K562 (cell line): ENCODE results near the gene PPIA. TPM values are rescaled to one million over a fixed set of nuclear protein-coding genes. Genes with fewer than 3 reads are reported as not detected.
"Not testable (repeated sequence)": the region's sequence is repeated elsewhere in the genome, so short reads cannot be mapped to it uniquely, and the experiment has no call there.

Experiments used
- ATAC-seq: fragments of 200-7000 bp; cut with Tn5 transposase; 3 replicates; pipeline ENCODE4 v1.9.1; 2020; ENCODE audit warnings: moderate library complexity
- BruUV-seq: library from RNA; stranded (reverse); fragments of 400-500 nt; replicated peaks from 2 replicates; lab custom pipeline; 2021; lab: Mats Ljungman, UMichigan
- CTCF ChIA-PET: fragments of 300-600 bp; formaldehyde crosslinking; extraction: SDS; loops from one replicate; lab custom pipeline; 2021; ENCODE audit warnings: low intra/inter-chr PET ratio; lab: Yijun Ruan, JAX
- POLR2A ChIA-PET: fragments of 300-600, 350-650 bp; sonication (Branson Sonifier 250); formaldehyde crosslinking; extraction: SDS; loops from one replicate; lab custom pipeline; 2021; ENCODE audit warnings: antibody characterized with exemption, inconsistent platforms; lab: Yijun Ruan, JAX
- DNase-seq, 4 experiments: peaks; one replicate each; pipeline versions ENCODE4 v3.0.0 to v3.0.0-alpha.2; 2011 to 2018; ENCODE audit warnings: low spot score in 3 of 4, mixed read lengths in 3 of 4; ENCODE audit errors: extremely low read depth in 1 of 4
- FAIRE-seq: peaks from 2 replicates; lab custom pipeline; 2011; peaks lifted over from hg19 to GRCh38; lab: Jason Lieb, UNC
- H2AFZ ChIP-seq: 2 replicates; pipeline ENCODE4 v1.6.0; 2011; ENCODE audit warnings: low read depth, low read length, control low read depth, inconsistent platforms
- H3K27ac ChIP-seq: fragments of 200-600 bp; 3 replicates; pipeline ENCODE4 v1.8.0; 2011; ENCODE audit warnings: low read depth, mild to moderate bottlenecking, control low read depth, inconsistent platforms, low read length, moderate library complexity, mixed read lengths; ENCODE audit errors: extremely low read depth
- H3K27me3 ChIP-seq, 2 experiments: fragments of 300-600 bp in 1 of 2; 2 replicates in 1 of 2; 3 replicates in 1 of 2; pipeline versions ENCODE4 v1.6.0 to v1.8.0; 2011; ENCODE audit warnings: inconsistent platforms in 2 of 2, low read length in 2 of 2, mild to moderate bottlenecking in 1 of 2, mixed read lengths in 1 of 2, moderate library complexity in 1 of 2; ENCODE audit not compliant: control insufficient read depth in 2 of 2, insufficient read depth in 2 of 2
- H3K36me3 ChIP-seq: fragments of 300-600 bp; 3 replicates; pipeline ENCODE4 v1.8.0; 2011; ENCODE audit warnings: mild to moderate bottlenecking, low read length, inconsistent platforms; ENCODE audit not compliant: control insufficient read depth, insufficient read depth
- H3K4me1 ChIP-seq, 2 experiments: fragments of 200-600 bp in 1 of 2; replicated peaks in 1 of 2; 2 replicates in 1 of 2; 3 replicates in 1 of 2; pipeline versions ENCODE4 v1.5.1 to v1.8.0; 2011; ENCODE audit warnings: inconsistent platforms in 2 of 2, low read length in 2 of 2, mild to moderate bottlenecking in 1 of 2, mixed read lengths in 1 of 2, moderate library complexity in 1 of 2; ENCODE audit not compliant: control insufficient read depth in 2 of 2, insufficient read depth in 2 of 2
- H3K4me2 ChIP-seq: 2 replicates; pipeline ENCODE4 v1.6.1; 2011; ENCODE audit warnings: low read length, control low read depth, inconsistent platforms, mixed read lengths; ENCODE audit not compliant: insufficient read depth
- H3K4me3 ChIP-seq: fragments of 200-600 bp; sonication (generic), shearing (Covaris generic); 2 replicates; pipeline ENCODE4 v1.5.1; 2016; ENCODE audit warnings: control low read depth, inconsistent platforms
- H3K79me2 ChIP-seq: fragments of 200-600 bp; 3 replicates; pipeline ENCODE4 v1.8.0; 2011; ENCODE audit warnings: low read length, inconsistent platforms; ENCODE audit not compliant: control insufficient read depth, insufficient read depth
- H3K9ac ChIP-seq, 2 experiments: 2 replicates each; pipeline versions ENCODE4 v1.6.0 to v1.6.1; 2011; ENCODE audit warnings: low read depth in 2 of 2, low read length in 2 of 2, control low read depth in 1 of 2, inconsistent platforms in 1 of 2, mild to moderate bottlenecking in 1 of 2, mixed read lengths in 1 of 2; ENCODE audit not compliant: insufficient read depth in 1 of 2
- H3K9me1 ChIP-seq: one replicate; pipeline ENCODE4 v1.6.0; 2011; ENCODE audit warnings: inconsistent platforms, mild to moderate bottlenecking, low read length, moderate library complexity; ENCODE audit not compliant: control insufficient read depth, insufficient read depth
- H3K9me3 ChIP-seq: replicated peaks from 2 replicates; pipeline ENCODE4 v1.5.1; 2011; ENCODE audit warnings: low read depth, low read length, inconsistent platforms; ENCODE audit not compliant: control insufficient read depth, insufficient read depth
- H4K20me1 ChIP-seq: replicated peaks from 2 replicates; pipeline ENCODE4 v1.6.1; 2011; ENCODE audit warnings: low read length, inconsistent platforms, mixed read lengths; ENCODE audit not compliant: control insufficient read depth, insufficient read depth
- HBP1 ChIP-seq: fragments of 450-650 bp; formaldehyde crosslinking; IDR thresholded peaks from 2 replicates; pipeline ENCODE4 v1.4.0; 2022; ENCODE audit warnings: missing genetic modification characterization
- ILF3 ChIP-seq: fragments of 450-650 bp; IDR thresholded peaks from 2 replicates; pipeline ENCODE4 v1.6.1; 2018; ENCODE audit warnings: antibody characterized with exemption, mild to moderate bottlenecking, moderate library complexity, borderline replicate concordance
- POLR2A ChIP-seq: fragments of 450-650 bp; conservative IDR thresholded peaks from 2 replicates; pipeline ENCODE4 v1.6.1; 2016
- POLR2AphosphoS2 ChIP-seq: IDR thresholded peaks from 2 replicates; pipeline ENCODE4 v1.6.1; 2012; ENCODE audit warnings: low read length, improper control_type of control experiment
- POLR2G ChIP-seq: fragments of 200-400 bp; formaldehyde crosslinking; IDR thresholded peaks from 2 replicates; pipeline ENCODE4 v1.6.1; 2017; ENCODE audit warnings: low read depth, mild to moderate bottlenecking, antibody characterized with exemption, low read length, moderate library complexity
- SUPT5H ChIP-seq: fragments of 450-650 bp; IDR thresholded peaks from 2 replicates; pipeline ENCODE4 v1.6.1; 2016
- ZBTB26 ChIP-seq: fragments of 450-650 bp; formaldehyde crosslinking; IDR thresholded peaks from 2 replicates; pipeline ENCODE4 v1.4.0; 2022; ENCODE audit warnings: missing genetic modification characterization
- ZNF121 ChIP-seq: sonication (generic); formaldehyde crosslinking; conservative IDR thresholded peaks from 2 replicates; pipeline ENCODE4 v1.8.0; 2022; ENCODE audit warnings: missing genetic modification reagents
- WGBS: fragments of 100-300 bp; shearing (Covaris generic); methylation state at CpG from one replicate; pipeline ENCODE4 v1.1.6; 2016; ENCODE audit warnings: low coverage, mixed read lengths; ENCODE audit not compliant: insufficient coverage; ENCODE audit errors: missing lambda C conversion rate; 5-methylcytosine and 5-hydroxymethylcytosine counted together
- in situ Hi-C: fragments of 300-500 bp; cut with MboI; formaldehyde crosslinking; loops from 4 replicates; pipeline ENCODE4 v1.15.0; 2018; ENCODE audit warnings: inconsistent platforms, mixed read lengths
- intact Hi-C: fragments of 100-400 bp; cut with micrococcal nuclease; formaldehyde crosslinking; loops from 2 replicates; pipeline ENCODE4 v1.14.2; 2022
- polyA plus RNA-seq, 8 experiments: library from polyadenylated mRNA; depleted of rRNA in 4 of 8; stranded (reverse) in 5 of 8; unstranded in 3 of 8; fragments of >200 nt; fragmentation: Nextera tagmentation in 2 of 8; fragmentation: Illumina TruSeq in 1 of 8; extraction: Ambion mirVana in 2 of 8; extraction: Trizol in 1 of 8; gene quantifications; 2 replicates each; pipeline versions ENCODE4 v1.2.1 to v1.2.3, GENCODE V29; 2011 to 2014; ENCODE audit warnings: inconsistent platforms in 1 of 8, missing spikeins in 1 of 8
- total RNA-seq, 7 experiments: library from RNA; depleted of rRNA in 6 of 7; stranded (reverse); fragments of >200 nt in 6 of 7; fragmentation: Illumina TruSeq in 2 of 7; extraction: Trizol in 2 of 7; gene quantifications; 2 replicates each; pipeline versions ENCODE4 v1.2.1 to v1.2.3, GENCODE V29; 2011 to 2021; ENCODE audit warnings: low replicate concordance in 1 of 7

The PPIA gene
- total and polyA plus RNA-seq, 9 of the 15 experiments (the other 6 are each of a cell fraction or from before 2014, with no cell fraction given) = 2,583 to 7,504 (median 3,973) TPM

- Histone ChIP-seq H4K20me1 (peaks cover 15% of the 10 kb centered on the region), H3K79me2 (peaks cover 19% of the 10 kb centered on the region), H3K36me3 (peaks cover 46% of the 10 kb centered on the region)
- BruUV-seq, H3K4me1 ChIP-seq, FAIRE-seq, DNase-seq, H3K4me2 ChIP-seq, H3K27me3 ChIP-seq, in situ Hi-C loops, H3K9me3 ChIP-seq, H3K9ac ChIP-seq, H3K9me1 ChIP-seq, H3K4me3 ChIP-seq, H2AFZ ChIP-seq, H3K27ac ChIP-seq, intact Hi-C loops, CTCF ChIA-PET: not testable (repeated sequence)
- peak; percentile 33 for ATAC-seq
- peak; percentile 54 for TF ChIP-seq ZNF121
- TF ChIP-seq SUPT5H = peak; percentile 77
- TF ChIP-seq HBP1 (CRISPR knock-in tag) = 0 out of 2 replicates have a peak, but pooled peaks have one; percentile 43
- TF ChIP-seq POLR2AphosphoS2 = peak; percentile 73; the same call in 1 of the 2 replicates
- peak; percentile 71; the same call in 1 of the 2 replicates for TF ChIP-seq ILF3
- TF ChIP-seq POLR2A = peak; percentile 76
- TF ChIP-seq ZBTB26 = 0 out of 2 replicates have a peak, but pooled peaks have one; percentile 16
- TF ChIP-seq POLR2G = peak; percentile 53; the same call in 1 of the 2 replicates
- POLR2A ChIA-PET = interaction anchor here (0.7 to 1.4 kb wide), 5 partner anchors 8 to 118 kb away, joined by 3 to 5 read pairs (median 3); no protein-coding TSS in a partner anchor
- 68% methylated on average over 10 of the region's 10 CpGs for WGBS
Measured at GRCh38 chr7:44803828-44804519, 7.5 kb downstream of the PPIA start.
